HG03460 (cell line): Measurements from ENCODE around the gene PATZ1.
"Not testable (repeated sequence)": the region's sequence is repeated elsewhere in the genome, so short reads cannot be mapped to it uniquely, and the experiment has no call there.

Experiments
- ATAC-seq: cut with Tn5 transposase; IDR thresholded peaks from one replicate; pipeline ENCODE4 v1.9.1; 2021; ENCODE audit not compliant: unreplicated experiment

The PATZ1 gene

DNA sequence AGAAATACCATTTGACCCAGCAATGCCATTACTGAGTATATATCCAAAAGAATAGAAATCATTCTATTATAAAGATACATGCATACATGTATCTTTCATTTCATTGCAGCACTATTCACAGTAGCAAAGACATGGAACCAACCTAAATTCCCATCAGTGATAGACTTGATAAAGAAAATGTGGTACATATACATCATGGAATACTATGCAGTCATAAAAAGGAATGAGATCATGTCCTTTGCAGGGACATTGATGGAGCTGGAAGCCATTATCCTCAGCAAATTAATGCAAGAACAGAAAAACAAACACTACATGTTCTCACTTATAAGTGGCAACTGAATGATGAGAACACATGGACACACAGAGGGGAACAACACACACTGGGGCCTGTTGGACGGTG lies 31.9 kb downstream of the PATZ1 start:
- not testable (repeated sequence) for ATAC-seq

DNA sequence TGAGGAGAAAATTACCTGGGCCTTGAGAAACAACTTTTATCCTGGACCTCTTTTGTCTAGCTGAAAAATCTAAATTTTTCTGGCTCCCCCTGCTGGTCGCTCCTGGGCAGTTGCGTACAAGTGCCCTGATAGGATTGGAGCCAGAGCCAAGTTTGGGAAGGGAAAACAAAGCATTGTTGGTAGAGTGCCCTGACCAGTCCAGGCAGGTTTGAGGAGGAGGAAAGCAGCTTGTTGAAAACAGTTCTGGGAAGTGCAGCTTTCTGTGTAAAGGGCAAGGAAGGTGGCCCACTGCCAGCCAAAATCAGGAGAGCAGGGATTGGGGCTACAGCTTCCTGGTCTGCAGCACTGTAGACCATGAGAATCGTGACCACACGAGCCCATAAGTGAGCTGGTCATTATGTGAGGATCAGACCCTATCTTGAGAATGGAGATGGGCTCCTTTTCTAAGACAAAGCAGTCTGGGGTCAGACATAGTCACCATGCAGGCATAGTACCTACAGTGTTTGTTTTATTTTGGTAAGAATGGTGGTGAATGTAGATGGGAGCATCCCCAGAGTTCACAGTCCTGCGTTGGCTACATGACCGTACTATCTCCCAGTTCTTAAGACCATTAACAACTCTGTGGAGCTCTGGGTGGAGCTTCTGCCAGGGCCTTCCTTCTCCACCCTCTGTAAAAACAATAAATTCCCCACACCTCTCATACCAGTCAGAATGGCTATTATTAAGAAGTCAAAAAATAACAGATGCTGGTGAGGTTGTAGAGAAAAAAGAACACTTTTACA lies 32.6 kb downstream of the PATZ1 start:
- no peak for ATAC-seq

DNA sequence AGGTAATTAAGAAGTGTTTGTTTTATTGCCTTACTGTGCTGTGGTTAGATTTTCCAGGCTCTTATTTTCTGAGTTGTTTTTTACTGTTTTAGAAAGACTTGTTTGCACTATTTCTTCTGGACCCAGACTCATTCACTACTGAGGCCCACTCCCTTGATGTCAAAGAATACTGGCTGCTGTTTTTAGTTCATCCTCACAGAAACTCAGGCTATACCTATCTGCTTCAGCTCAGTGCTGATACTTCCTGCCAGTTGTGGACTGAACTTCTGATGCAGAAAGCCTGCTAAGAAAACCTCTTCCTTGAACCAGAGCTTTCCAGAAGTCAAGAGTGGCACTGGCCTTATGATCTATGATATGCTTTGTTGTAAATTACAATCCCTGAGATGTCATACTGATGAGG lies 38.0 kb downstream of the PATZ1 start:
- no peak for ATAC-seq

DNA sequence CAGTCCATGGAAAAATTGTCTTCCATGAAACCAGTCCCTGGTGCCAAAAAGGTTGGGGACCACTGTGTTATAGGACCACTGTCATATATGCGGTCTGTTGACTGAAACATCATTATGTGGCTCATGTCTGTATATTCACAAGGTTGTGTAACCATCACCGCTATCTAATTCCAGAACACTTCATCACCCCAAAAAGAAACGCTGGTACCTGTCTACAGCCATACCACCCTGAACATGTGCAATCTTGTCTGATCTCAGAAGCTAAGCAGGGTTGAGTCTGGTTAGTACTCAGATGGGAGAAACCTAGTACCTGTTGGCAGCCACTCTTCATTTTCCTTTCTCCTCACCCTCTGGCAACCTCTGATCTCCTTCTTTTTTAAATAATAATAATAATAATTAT lies 41.0 kb downstream of the PATZ1 start:
- no peak for ATAC-seq

DNA sequence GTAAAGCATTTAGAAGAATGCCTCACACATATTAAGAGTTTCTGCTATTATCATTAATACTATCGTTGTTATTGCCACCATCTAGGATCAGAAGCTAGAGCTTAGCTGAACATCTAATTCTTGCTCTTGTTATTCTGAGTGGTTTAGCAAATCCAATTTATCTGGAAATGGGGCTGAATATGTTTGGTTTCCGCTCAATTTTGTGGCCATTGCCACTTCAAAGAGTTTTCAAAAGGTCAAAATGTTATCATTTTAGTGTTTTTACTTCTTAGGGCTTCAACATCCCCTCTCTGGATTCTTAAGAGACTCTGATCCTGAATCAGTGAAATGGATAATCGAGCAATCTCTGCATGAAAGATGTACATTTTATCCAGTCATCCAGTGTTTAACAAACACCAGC lies 43.6 kb downstream of the PATZ1 start:
- no peak for ATAC-seq

DNA sequence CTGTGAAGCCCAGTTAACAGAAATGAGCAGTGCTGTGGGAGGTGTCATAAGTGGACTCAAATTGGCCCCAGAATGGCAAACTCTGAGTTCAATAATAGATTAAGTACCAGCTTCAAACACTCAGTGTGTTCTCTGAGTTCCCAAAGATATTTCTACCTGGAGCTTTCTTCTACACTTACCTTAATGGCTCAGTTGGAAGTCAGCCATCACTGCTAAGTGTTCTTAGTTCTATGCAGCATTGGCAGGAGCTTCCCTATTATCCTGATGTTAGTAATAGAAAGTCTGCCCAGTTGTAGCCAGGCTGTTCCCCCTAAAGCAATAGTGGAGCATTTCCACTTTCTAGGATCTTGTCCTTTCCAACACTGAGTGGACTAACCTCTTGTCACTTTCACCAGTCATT lies 44.1 kb downstream of the PATZ1 start:
- ATAC-seq, result no peak

DNA sequence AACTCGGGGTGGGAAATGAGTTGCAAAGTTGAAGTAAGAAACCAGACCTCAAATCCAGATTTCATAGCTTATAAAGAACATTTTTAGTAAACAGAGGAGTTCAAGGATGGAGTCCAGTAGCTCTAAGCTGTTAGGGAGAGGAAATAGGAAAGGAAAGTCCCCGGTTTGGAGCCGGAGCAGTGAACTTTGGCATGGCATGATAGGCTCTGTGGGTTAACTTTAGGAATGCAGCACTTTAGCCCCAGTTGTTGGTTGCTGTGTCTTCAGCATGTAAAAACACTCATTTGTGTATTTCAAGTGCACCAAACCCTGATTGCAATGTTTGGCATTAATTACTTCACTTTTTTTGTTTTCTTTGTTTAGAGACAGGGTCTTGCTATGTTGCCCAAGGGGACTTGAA lies 45.2 kb downstream of the PATZ1 start:
- ATAC-seq, result no peak

DNA sequence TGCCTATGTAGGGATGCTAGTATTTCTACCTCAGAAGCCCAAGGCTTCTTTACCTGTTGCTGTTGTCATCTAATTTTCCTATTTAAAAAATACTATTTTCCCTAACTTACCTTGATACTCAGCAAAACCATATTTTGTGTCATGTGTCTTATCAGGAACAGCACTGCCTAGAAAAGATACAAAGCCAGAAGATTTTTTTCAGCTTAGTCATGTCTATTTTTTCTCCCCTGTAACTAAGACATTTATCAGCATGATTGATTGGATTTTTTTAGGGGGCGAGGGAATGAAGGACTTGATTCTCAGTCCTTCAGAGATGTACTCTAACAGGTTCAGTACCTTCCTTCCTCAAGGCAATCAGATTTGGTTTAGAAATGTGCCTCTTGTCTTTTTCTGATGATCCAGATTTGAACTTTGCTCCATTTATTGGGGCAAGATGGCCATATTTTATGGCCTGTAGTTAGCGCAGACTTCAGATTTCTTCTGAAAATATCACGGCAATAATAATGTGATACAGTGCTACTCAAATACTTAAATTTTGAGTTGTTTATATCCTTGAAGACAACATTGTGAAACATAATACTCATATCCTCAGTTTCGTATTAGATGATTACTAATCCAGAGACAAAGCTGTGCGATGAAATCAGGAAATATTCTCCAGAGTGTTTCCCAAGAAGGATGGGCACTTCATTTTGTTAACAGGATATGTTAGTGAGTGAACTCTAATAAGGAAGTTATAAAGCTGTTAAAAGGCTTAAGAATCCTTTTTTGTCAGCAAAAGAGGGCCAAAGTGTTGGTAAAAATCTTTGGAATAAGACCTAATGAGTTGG lies 50.1 kb downstream of the PATZ1 start:
- no peak for ATAC-seq

DNA sequence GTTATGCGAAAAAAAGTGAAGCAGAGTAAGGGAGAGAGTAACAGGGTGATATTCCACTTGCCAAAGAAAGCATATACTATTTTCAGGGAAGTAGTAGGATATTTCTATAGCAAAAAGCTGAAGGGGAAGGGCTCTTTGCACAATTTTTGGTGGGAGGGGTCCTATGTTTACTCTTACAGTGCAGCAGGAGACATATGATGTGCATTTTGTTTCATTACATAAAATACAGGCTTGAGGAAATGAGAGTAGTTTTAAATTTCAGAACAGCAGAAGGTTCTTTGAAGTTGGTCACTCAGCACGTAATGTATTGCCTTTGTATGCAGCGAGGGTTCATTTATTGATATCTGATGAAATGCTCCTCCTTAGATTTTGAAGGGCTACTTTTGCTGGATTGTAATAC lies 50.8 kb downstream of the PATZ1 start:
- ATAC-seq, result no peak

DNA sequence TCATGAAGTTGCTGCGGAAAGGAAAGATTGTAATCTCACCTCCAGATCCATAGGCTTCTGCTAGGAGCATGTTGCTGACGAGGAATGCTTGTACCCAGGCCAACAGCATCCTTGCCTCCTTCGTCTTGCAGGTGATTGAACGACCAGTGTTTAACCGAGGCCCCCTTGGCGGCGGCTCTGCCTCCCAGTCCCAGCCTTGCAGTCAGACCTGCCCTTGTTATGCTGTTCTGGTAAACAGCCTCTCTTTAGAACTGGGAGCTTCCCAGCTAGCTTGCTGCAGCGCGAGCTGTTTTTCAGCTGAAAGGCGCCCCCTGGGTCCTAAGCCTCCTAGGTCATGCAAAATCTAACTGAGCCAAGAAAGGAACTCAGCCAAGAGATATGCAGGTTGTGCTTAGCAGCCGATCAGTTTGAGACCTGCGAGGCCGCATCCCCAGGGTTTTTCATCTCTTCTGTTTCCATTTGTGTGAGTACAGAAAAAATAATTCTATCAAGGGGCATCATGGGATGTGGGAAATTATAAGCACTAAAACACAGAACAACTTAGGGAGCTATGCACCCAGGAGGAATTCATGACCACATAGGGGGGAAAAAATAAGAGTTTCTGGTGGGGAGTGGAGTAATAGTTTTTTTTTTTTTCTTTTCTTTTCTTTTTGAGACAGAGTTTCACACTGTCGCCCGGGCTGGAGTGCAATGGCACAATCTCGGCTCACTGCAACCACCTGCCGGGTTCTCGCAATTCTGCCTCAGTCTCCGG lies 53.7 kb downstream of the PATZ1 start, which contains the start of gene PIK3IP1:
Gene PIK3IP1 (minus strand): TSS at position 253 of the 754 bp plus-strand sequence. CDS start 144 bp downstream, at position 109.
- no peak for ATAC-seq

DNA sequence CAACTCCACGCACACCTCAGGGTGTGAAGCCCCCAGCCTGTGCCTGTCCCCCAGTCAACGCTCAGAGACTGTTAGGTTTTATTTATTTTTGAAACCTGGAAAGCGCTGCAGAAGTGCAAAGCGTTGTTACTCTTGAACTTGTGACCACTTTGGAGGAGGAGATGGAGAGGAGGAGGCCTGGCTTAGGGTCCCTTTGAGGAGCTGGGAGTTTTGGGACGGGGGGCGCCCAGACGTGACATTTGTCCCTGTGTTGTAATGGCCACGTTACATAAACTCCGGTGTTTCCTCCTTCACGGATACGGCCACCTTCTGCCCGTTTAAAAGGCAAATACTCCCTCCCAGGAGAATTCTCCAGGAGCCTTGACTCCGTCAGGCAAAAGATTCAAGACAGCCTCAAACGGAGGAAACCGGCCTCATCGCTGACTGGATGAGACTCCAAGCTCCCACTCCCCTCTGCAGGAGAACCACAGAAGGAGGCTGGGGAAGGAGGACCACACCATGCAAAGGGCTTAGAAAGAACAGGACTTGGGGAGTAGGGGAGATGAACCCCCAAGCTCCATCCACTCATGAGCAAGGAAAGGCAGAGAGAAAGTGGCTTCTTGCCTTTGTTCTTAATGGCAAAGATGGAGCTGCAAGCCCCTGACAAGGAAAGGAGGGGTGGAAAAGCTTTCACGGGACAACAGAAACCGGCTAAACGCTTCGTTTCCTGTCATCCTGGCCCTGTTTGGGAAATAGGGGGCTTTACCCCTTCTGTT lies 54.5 kb downstream of the PATZ1 start:
- no peak for ATAC-seq

DNA sequence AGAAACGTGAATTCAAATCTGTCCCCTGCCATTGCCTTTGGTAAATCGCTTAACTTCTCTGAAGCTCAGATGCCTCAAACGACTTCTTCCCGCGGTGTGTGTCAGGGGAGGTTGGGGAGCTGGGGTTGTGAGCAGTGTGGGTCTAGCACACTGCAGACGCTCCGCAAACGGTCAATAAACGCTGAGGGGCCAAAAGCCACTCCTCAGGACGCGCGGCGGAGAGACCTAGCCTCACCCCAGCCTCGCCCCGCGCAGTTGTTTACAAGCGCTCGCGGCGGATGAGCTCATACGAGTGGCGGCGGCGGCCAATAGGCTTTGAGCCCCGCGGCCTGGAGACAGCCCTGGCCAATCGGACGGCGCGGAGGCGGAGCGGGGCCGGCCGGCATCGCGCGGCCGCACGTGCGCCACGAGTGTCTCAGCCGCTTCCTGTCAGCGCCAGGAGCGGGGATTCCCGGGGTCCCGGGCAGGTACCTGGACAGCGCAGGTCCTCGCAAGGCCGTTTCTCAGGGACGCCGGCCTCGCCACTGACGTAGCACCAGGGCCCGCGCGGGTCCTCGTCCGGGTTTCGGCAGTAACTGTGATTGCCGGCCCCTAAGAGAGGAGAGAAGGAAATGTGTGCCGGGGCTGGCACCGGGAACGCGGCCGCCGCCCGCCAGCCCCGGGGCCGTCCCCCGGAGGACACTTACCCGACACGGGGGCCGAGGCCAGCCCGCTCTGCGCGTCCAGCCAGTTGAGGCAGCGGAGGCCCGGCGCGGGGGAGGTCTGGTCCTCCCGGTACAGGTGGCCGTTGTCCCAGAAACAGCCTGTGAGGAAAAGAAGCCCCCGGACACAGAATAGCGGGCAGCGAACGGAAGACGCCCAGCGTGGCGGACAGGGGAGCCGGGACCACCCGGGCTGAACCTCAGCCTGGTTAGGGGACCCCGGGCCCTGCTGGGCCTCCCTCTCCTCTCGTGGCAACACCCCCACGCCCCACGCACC lies 55.4 kb downstream of the PATZ1 start:
- peak; percentile 75 for ATAC-seq

DNA sequence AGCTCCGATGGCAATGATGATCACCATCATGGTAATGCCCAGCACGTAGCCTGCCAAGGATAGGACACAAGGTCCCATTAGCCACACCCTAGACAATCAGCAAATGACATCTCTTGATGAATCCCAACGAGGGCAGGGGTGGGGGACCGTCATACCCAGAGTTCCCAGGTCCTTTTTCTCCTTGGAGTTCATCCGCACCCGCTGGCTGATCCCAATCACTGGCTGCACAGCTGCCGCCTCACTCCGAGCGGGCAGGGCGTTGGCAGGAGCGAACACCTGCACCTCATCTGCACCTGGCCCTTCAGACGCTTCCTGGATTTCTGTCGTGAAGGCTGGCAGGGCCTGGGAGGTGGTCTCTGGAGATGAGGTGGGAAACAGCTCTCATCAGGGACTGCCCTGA lies 56.8 kb downstream of the PATZ1 start:
- ATAC-seq, result no peak

DNA sequence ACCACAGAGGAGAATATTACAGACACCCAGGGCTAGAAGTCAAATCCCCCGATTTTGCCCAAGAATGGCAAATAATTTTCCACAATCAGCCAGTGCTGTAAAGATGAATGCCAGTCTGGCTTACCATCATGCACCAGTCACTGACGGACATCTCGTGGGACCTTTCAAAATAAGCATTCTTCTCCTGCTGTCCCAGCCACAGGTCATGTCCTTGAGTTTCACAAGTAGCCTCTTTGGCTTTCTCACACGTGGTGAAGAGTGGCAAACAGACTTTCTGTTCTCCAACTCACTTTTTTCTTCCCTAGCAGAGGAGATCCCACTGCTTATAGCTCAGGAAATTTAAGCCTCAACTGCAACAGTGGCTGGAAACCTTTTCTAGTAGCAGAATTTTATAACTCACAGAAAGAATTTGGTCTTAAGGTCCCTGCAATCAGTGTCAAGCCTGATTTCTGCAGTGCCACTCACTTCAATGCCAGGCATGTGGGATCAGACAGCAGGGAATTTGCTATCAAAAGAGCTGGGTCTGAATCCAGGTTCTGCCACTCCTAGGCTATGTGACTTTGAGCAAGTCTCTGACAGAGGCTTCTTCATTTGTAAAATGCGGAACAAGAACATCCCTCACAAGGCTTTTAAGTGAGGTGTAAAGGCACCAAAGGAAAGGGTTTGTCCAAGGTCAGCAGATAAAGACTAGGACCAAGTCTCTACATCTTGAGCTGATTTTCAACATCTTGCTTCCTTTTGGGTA lies 57.5 kb downstream of the PATZ1 start:
- no peak for ATAC-seq

DNA sequence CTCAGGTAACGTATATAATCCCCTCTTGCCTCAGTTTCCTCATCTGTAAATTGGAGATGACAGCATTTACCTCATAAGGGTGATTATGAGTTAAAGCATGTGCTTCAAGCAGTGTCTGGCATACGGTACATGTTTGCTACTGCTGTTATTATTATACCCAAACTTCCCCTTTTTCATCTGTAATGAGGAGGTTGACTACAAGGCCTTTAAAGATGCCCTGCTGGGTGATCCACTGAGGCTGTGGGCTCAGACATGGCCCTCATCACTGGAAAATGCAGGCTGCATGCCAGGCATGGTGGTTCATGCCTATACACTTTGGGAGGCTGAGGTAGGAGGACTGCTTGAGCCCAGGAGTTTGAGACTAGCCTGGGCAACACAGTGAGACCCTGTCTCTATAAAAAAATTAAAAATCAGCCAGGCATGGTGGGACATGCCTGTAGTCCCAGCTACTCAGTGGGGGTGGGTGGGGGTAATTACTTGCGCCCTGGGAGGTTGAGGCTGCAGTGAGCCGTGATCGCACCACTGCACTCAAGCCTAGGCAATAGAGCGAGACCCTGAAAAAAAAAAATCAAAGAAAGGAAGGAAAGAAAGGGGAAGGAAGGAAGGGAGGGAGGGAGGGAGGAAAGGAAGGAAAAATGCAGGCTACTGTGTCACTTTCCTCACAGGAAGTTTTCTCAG lies 58.2 kb downstream of the PATZ1 start:
- ATAC-seq, result no peak

DNA sequence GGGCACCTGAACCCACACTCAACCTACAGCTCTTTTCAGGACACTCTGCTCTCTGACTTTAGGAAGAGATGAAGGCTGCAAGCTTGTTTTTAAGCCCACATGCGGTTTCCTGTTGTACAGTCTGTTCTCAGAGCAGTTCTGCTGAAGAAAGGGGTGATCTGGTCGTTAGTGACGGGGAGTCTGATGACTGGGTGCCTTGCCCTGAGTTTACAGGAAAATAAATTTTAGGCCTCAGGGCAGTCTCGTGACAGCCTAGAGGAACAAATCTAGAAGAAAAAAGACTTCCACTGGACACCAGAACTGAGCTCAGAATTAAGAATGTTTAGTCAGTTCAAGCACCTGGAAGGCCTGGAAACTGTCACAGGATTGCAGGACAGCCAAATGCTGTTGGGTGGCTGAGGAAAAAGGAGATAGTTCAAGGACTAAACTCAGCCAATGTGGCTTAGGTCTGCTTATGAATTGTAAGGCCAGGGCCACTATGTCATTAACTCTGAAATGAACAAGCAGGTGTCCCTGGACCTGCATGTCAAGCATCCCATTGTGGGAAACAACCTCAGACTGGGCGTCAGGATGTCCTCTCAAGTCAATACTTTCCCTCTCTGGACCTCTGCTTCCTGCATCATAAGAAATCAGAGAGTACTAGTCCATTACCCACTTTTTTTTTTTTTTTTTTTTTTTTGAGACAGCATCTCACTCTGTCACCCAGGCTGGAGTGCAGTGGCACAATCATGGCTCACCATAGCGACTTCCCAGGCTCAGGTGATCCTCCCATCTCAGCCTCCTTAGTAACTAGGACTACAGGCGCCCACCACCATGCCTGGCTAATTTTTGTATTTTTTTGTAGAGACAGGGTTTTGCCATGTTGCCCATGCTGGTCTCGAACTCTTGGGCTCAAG lies 59.5 kb downstream of the PATZ1 start:
- ATAC-seq, result no peak
